ENCODE measurements around the gene ASB12. TPM values are rescaled to one million over a fixed set of nuclear protein-coding genes. Genes with fewer than 3 reads are reported as not detected.

Gene ASB12
- total RNA-seq, 4 donors from 2014 or later: 0.41 TPM; not detected in 3

- intact Hi-C loops (cut with DNase I; ENCODE audit: low total_unique reads): no loop called here
- WGBS, 2 donors (ENCODE audit: low coverage in 1 of 2): 47% methylated on average over 1 of the region's 1 CpG; no CpG with 5 or more reads in 1 of the 2 donors
- Histone ChIP-seq H3K9me3 (no peaks in the 10 kb centered on the region), H3K4me3 (no peak overlapping the region), H3K27me3 (no peaks in the 10 kb centered on the region), H3K36me3 (no peaks in the 10 kb centered on the region), H3K4me1 (no peaks in the 10 kb centered on the region), H3K27ac (no peak overlapping the region)
- TF ChIP-seq EP300 (IDR thresholded peaks at IDR 0.05; ENCODE audit: low read depth) (no peak), POLR2A (IDR thresholded peaks at IDR 0.05) (no peak), POLR2AphosphoS5 (IDR thresholded peaks at IDR 0.05) (no peak), CTCF (IDR thresholded peaks at IDR 0.05) (no peak)
- in situ Hi-C loops (cut with MboI; ENCODE audit: low pct_ligation_motif_present in 1 of 4, low pct_unique_long_range_greater_than_20kb in 1 of 4, low sequenced_read_pairs in 3 of 4): no loop called here
- DNase-seq: no peak
These were observed 34.5 kb downstream of the ASB12 start for GRCh38 chrX:64195862-64196261.

GRCh38 chrX:64192673-64193072, 37.7 kb downstream of the ASB12 start:
- no peaks in the 10 kb centered on the region for H3K4me1 ChIP-seq
- no peak overlapping the region for H3K4me3 ChIP-seq
- intact Hi-C loops (cut with DNase I; ENCODE audit: low total_unique reads): no loop called here
- in situ Hi-C loops (cut with MboI; ENCODE audit: low pct_ligation_motif_present in 1 of 4, low pct_unique_long_range_greater_than_20kb in 1 of 4, low sequenced_read_pairs in 3 of 4): no loop called here
- TF ChIP-seq EP300 (IDR thresholded peaks at IDR 0.05; ENCODE audit: low read depth) (no peak), POLR2A (IDR thresholded peaks at IDR 0.05) (no peak), CTCF (IDR thresholded peaks at IDR 0.05) (no peak), POLR2AphosphoS5 (IDR thresholded peaks at IDR 0.05) (no peak)
- no peaks in the 10 kb centered on the region for H3K9me3 ChIP-seq
- no peak overlapping the region for H3K27ac ChIP-seq
- no peaks in the 10 kb centered on the region for H3K27me3 ChIP-seq
- no peaks in the 10 kb centered on the region for H3K36me3 ChIP-seq
- no peak for DNase-seq
- WGBS, 2 donors (ENCODE audit: low coverage in 1 of 2): 79% methylated on average over 5 of the region's 5 CpGs; no CpG with 5 or more reads in 1 of the 2 donors

- H3K4me1 ChIP-seq: no peaks in the 10 kb centered on the region
- intact Hi-C loops (cut with DNase I; ENCODE audit: low total_unique reads): no loop called here
- H3K4me3 ChIP-seq: no peak overlapping the region
- H3K9me3 ChIP-seq: no peaks in the 10 kb centered on the region
- in situ Hi-C loops (cut with MboI; ENCODE audit: low pct_ligation_motif_present in 1 of 4, low pct_unique_long_range_greater_than_20kb in 1 of 4, low sequenced_read_pairs in 3 of 4): no loop called here
- no peak for DNase-seq
- whole genome bisulfite sequencing, 2 donors (ENCODE audit: low coverage in 1 of 2): 66 to 80% methylated on average over 2 to 3 of the region's 3 CpGs
- no peaks in the 10 kb centered on the region for H3K27me3 ChIP-seq
- TF ChIP-seq POLR2AphosphoS5 (IDR thresholded peaks at IDR 0.05): no peak
- no peak for TF ChIP-seq CTCF (IDR thresholded peaks at IDR 0.05)
- no peak for TF ChIP-seq EP300 (IDR thresholded peaks at IDR 0.05; ENCODE audit: low read depth)
- no peak for TF ChIP-seq POLR2A (IDR thresholded peaks at IDR 0.05)
- no peak overlapping the region for H3K27ac ChIP-seq
- no peaks in the 10 kb centered on the region for H3K36me3 ChIP-seq
These were observed 38.4 kb downstream of the ASB12 start for GRCh38 chrX:64192040-64192439.

- Histone ChIP-seq H3K4me3 (no peak overlapping the region), H3K27ac (no peak overlapping the region), H3K9me3 (no peaks in the 10 kb centered on the region), H3K4me1 (no peaks in the 10 kb centered on the region), H3K27me3 (no peaks in the 10 kb centered on the region), H3K36me3 (no peaks in the 10 kb centered on the region)
- TF ChIP-seq POLR2A (IDR thresholded peaks at IDR 0.05): no peak
- WGBS, 2 donors (ENCODE audit: low coverage in 1 of 2): 92% methylated on average over 19 of the region's 19 CpGs; no CpG with 5 or more reads in 1 of the 2 donors
- no peak for DNase-seq
- intact Hi-C loops (cut with DNase I; ENCODE audit: low total_unique reads): no loop called here
- in situ Hi-C loops (cut with MboI; ENCODE audit: low pct_ligation_motif_present in 1 of 4, low pct_unique_long_range_greater_than_20kb in 1 of 4, low sequenced_read_pairs in 3 of 4): no loop called here
These were observed 39.0 kb downstream of the ASB12 start for GRCh38 chrX:64191281-64192010.

Data from transverse colon (tissue), 4 donors.